Panc1 (cell line): ENCODE measurements around the gene EPHA3. TPM values are rescaled to one million over a fixed set of nuclear protein-coding genes. Genes with fewer than 3 reads are reported as not detected.

Experiments used
- ATAC-seq: fragments of 200-7000 bp; cut with Tn5 transposase; 2 replicates; pipeline ENCODE4 v1.9.1; 2020; ENCODE audit warnings: mild to moderate bottlenecking, moderate library complexity
- BruUV-seq: library from RNA; stranded (reverse); fragments of 400-500 nt; replicated peaks from 2 replicates; lab custom pipeline; 2021; lab: Mats Ljungman, UMichigan
- CTCF ChIA-PET: fragments of 300-600 bp; sonication (Branson Sonifier 250); formaldehyde crosslinking; loops from one replicate; lab custom pipeline; 2022; ENCODE audit warnings: antibody characterized with exemption; lab: Charles Lee
- POLR2A ChIA-PET: fragments of 300-600 bp; sonication (Branson Sonifier 250); formaldehyde crosslinking; loops from one replicate; lab custom pipeline; 2022; ENCODE audit warnings: antibody characterized with exemption; lab: Charles Lee
- DNase-seq: peaks from one replicate; pipeline ENCODE4 v3.0.0-alpha.2; 2010; ENCODE audit warnings: low read depth, low spot score
- H3K27ac ChIP-seq: 2 replicates; pipeline ENCODE4 v1.5.1; 2011; ENCODE audit warnings: mild to moderate bottlenecking, low read length, inconsistent platforms
- H3K27me3 ChIP-seq: fragments of 200-500 bp; sonication (Bioruptor generic); 2 replicates; pipeline ENCODE4 v1.6.0; 2014; ENCODE audit warnings: low read length, inconsistent platforms; ENCODE audit not compliant: control insufficient read depth, insufficient read depth
- H3K36me3 ChIP-seq: fragments of 200-500 bp; sonication (Bioruptor generic); 2 replicates; pipeline ENCODE4 v1.5.1; 2014; ENCODE audit warnings: inconsistent platforms, mild to moderate bottlenecking, low read length, moderate library complexity; ENCODE audit not compliant: control insufficient read depth, insufficient read depth
- H3K4me1 ChIP-seq: 2 replicates; pipeline ENCODE4 v1.5.1; 2011; ENCODE audit warnings: inconsistent platforms, mild to moderate bottlenecking, low read length, moderate library complexity; ENCODE audit not compliant: control insufficient read depth, insufficient read depth
- H3K4me3 ChIP-seq, 2 experiments: 2 replicates each; pipeline ENCODE4 v1.5.1; 2011 to 2012; ENCODE audit warnings: low read depth in 2 of 2, low read length in 2 of 2, mild to moderate bottlenecking in 2 of 2, inconsistent platforms in 1 of 2, moderate library complexity in 1 of 2
- H3K9me3 ChIP-seq: fragments of 200-500 bp; sonication (Bioruptor generic); 2 replicates; pipeline ENCODE4 v1.5.1; 2014; ENCODE audit warnings: low read depth, mild to moderate bottlenecking, inconsistent platforms, low read length, moderate library complexity; ENCODE audit not compliant: control insufficient read depth, insufficient read depth
- CTCF ChIP-seq: fragments of 450-650 bp; IDR thresholded peaks from 2 replicates; pipeline ENCODE4 v1.5.1; 2017; ENCODE audit warnings: mild to moderate bottlenecking
- POLR2AphosphoS5 ChIP-seq: IDR thresholded peaks from 2 replicates; pipeline ENCODE4 v1.6.1; 2012; ENCODE audit warnings: mild to moderate bottlenecking, low read depth, low read length, moderate library complexity
- REST ChIP-seq, 2 experiments: IDR thresholded peaks; 2 replicates each; pipeline ENCODE4 v1.6.1; 2011 to 2012; ENCODE audit warnings: low read depth in 2 of 2, control low read depth in 1 of 2, low read length in 1 of 2, mild to moderate bottlenecking in 1 of 2, moderate library complexity in 1 of 2; ENCODE audit not compliant: insufficient read depth in 1 of 2
- SIN3A ChIP-seq: IDR thresholded peaks from 2 replicates; pipeline ENCODE4 v1.6.1; 2012; ENCODE audit warnings: low read depth, mild to moderate bottlenecking, low read length, moderate library complexity, borderline replicate concordance; ENCODE audit not compliant: insufficient read depth
- TCF7L2 ChIP-seq: IDR thresholded peaks from 2 replicates; pipeline ENCODE4 v1.6.1; 2011; ENCODE audit warnings: mild to moderate bottlenecking, low read depth, low read length, inconsistent platforms
- in situ Hi-C: cut with HindIII; loops from 2 replicates; pipeline ENCODE4 v1.10.0; 2016; ENCODE audit warnings: low sequenced_read_pairs, low pct_unique_long_range_greater_than_20kb
- intact Hi-C: fragments of 100-400 bp; cut with micrococcal nuclease; formaldehyde crosslinking; loops from one replicate; pipeline ENCODE4 v1.10.0; 2022; ENCODE audit not compliant: unreplicated experiment
- total RNA-seq: library from RNA; stranded (reverse); gene quantifications from one replicate; pipeline ENCODE4 v1.2.1, GENCODE V29; 2021; ENCODE audit not compliant: unreplicated experiment

The EPHA3 gene
- total RNA-seq, 1 experiment from 2014 or later: 0.05 TPM

GRCh38 chr3:89411201-89411600 is 303.8 kb downstream of the EPHA3 start:
- Histone ChIP-seq H3K4me3 (no peak overlapping the region), H3K36me3 (no peaks in the 10 kb centered on the region), H3K9me3 (no peaks in the 10 kb centered on the region), H3K27ac (no peak overlapping the region), H3K4me1 (no peaks in the 10 kb centered on the region), H3K27me3 (no peaks in the 10 kb centered on the region)
- CTCF ChIA-PET: no interaction called here
- no TSS peak for BruUV-seq
- TF ChIP-seq POLR2AphosphoS5 (no peak), CTCF (no peak), REST (IDR thresholded peaks at IDR 0.05; ENCODE audit: insufficient read depth in 1 of 2, low read depth in 2 of 2, low read length in 1 of 2) (no peak), TCF7L2 (no peak), SIN3A (no peak)
- ATAC-seq (no peak), DNase-seq (no peak)
- in situ Hi-C loops: no loop called here
- intact Hi-C loops: no loop called here
- POLR2A ChIA-PET: no interaction called here

GRCh38 chr3:89414270-89414669 is 306.8 kb downstream of the EPHA3 start:
- CTCF ChIA-PET: no interaction called here
- DNase-seq: no peak
- TF ChIP-seq CTCF (no peak), TCF7L2 (no peak)
- no TSS peak for BruUV-seq
- H3K27me3 ChIP-seq: no peaks in the 10 kb centered on the region
- in situ Hi-C loops (no loop called here), intact Hi-C loops (no loop called here)
- H3K27ac ChIP-seq: no peak overlapping the region
- no peaks in the 10 kb centered on the region for H3K9me3 ChIP-seq
- POLR2A ChIA-PET: no interaction called here
- H3K4me3 ChIP-seq: no peak overlapping the region
- H3K4me1 ChIP-seq: no peaks in the 10 kb centered on the region
- no peak for ATAC-seq
- no peaks in the 10 kb centered on the region for H3K36me3 ChIP-seq
